ENCODE measurements around the gene FCHO2.

GRCh38 chr5:73018892-73019291 is 63.1 kb downstream of the FCHO2 start:
- TF ChIP-seq, protein P1, sequence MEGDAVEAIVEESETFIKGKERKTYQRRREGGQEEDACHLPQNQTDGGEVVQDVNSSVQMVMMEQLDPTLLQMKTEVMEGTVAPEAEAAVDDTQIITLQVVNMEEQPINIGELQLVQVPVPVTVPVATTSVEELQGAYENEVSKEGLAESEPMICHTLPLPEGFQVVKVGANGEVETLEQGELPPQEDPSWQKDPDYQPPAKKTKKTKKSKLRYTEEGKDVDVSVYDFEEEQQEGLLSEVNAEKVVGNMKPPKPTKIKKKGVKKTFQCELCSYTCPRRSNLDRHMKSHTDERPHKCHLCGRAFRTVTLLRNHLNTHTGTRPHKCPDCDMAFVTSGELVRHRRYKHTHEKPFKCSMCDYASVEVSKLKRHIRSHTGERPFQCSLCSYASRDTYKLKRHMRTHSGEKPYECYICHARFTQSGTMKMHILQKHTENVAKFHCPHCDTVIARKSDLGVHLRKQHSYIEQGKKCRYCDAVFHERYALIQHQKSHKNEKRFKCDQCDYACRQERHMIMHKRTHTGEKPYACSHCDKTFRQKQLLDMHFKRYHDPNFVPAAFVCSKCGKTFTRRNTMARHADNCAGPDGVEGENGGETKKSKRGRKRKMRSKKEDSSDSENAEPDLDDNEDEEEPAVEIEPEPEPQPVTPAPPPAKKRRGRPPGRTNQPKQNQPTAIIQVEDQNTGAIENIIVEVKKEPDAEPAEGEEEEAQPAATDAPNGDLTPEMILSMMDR (IDR thresholded peaks at IDR 0.05; ENCODE audit: low read depth, low read length), result no peak
- TF ChIP-seq MAX (IDR thresholded peaks at IDR 0.05; ENCODE audit: low read depth, low read length) (no peak), POLR2A (IDR thresholded peaks at IDR 0.05; ENCODE audit: extremely low read depth, insufficient read length) (no peak)
